GM12878 (cell line): ENCODE measurements around the gene WNK2. TPM values are rescaled to one million over a fixed set of nuclear protein-coding genes. Genes with fewer than 3 reads are reported as not detected.

Source experiments
- ATAC-seq: fragments of 200-7000 bp; cut with Tn5 transposase; 3 replicates; pipeline ENCODE4 v1.9.1; 2020; ENCODE audit warnings: mild to moderate bottlenecking, moderate library complexity
- BruUV-seq: library from RNA; stranded (reverse); fragments of 400-500 nt; replicated peaks from 2 replicates; lab custom pipeline; 2021; lab: Mats Ljungman, UMichigan
- CTCF ChIA-PET: fragments of 300-600 bp; sonication (Branson Sonifier 250); formaldehyde crosslinking; extraction: SDS; loops from one replicate; lab custom pipeline; 2021; ENCODE audit warnings: inconsistent platforms; lab: Yijun Ruan, JAX
- POLR2A ChIA-PET: fragments of 350-600 bp; formaldehyde crosslinking; extraction: SDS; loops from one replicate; lab custom pipeline; 2021; ENCODE audit warnings: inconsistent platforms; lab: Charles Lee
- RAD21 ChIA-PET: fragments of 300-600 bp; sonication (Branson Sonifier 250); formaldehyde crosslinking; loops from one replicate; lab custom pipeline; 2023; ENCODE audit warnings: antibody characterized with exemption; ENCODE audit not compliant: unreplicated experiment; lab: Charles Lee
- SMC1A ChIA-PET: fragments of 300-600 bp; sonication (Branson Sonifier 250); formaldehyde crosslinking; loops from one replicate; lab custom pipeline; 2023; ENCODE audit not compliant: unreplicated experiment, uncharacterized antibody; lab: Charles Lee
- DNase-seq: peaks from one replicate; pipeline ENCODE4 v3.0.0-alpha.2; 2011; ENCODE audit warnings: low read depth, low spot score
- FAIRE-seq: peaks from 3 replicates; lab custom pipeline; 2011; peaks lifted over from hg19 to GRCh38; lab: Jason Lieb, UNC
- H2AFZ ChIP-seq: 2 replicates; pipeline ENCODE4 v1.6.0; 2011; ENCODE audit warnings: low read depth, low read length, control low read depth; ENCODE audit not compliant: control insufficient read depth
- H3K27ac ChIP-seq: 2 replicates; pipeline ENCODE4 v1.5.1; 2011; ENCODE audit warnings: control low read depth; ENCODE audit not compliant: control insufficient read depth, insufficient read depth
- H3K27me3 ChIP-seq, 2 experiments: replicated peaks in 1 of 2; 2 replicates each; pipeline versions ENCODE4 v1.6.0 to v1.6.1; 2011; ENCODE audit warnings: low read length in 1 of 2; ENCODE audit not compliant: control insufficient read depth in 2 of 2, insufficient read depth in 2 of 2
- H3K36me3 ChIP-seq, 2 experiments: 2 replicates each; pipeline ENCODE4 v1.5.1; 2011; ENCODE audit warnings: low read length in 1 of 2; ENCODE audit not compliant: control insufficient read depth in 2 of 2, insufficient read depth in 2 of 2
- H3K4me1 ChIP-seq: 2 replicates; pipeline ENCODE4 v1.6.1; 2011; ENCODE audit warnings: mild to moderate bottlenecking, low read length, moderate library complexity, mixed read lengths; ENCODE audit not compliant: control insufficient read depth, insufficient read depth
- H3K4me2 ChIP-seq: 2 replicates; pipeline ENCODE4 v1.6.0; 2011; ENCODE audit warnings: control low read depth; ENCODE audit not compliant: control insufficient read depth, insufficient read depth
- H3K4me3 ChIP-seq: fragments of 200-600 bp; sonication (generic); 2 replicates; pipeline ENCODE4 v1.5.1; 2016
- H3K79me2 ChIP-seq: 2 replicates; pipeline ENCODE4 v1.6.0; 2011; ENCODE audit warnings: low read length; ENCODE audit not compliant: control insufficient read depth, insufficient read depth
- H3K9ac ChIP-seq: 2 replicates; pipeline ENCODE4 v1.8.0; 2011; ENCODE audit warnings: low read length, control low read depth, mixed read lengths; ENCODE audit not compliant: control insufficient read depth, insufficient read depth
- H3K9me3 ChIP-seq: replicated peaks from 3 replicates; pipeline ENCODE4 v1.5.1; 2011; ENCODE audit warnings: mild to moderate bottlenecking, low read length; ENCODE audit not compliant: control insufficient read depth, insufficient read depth
- H4K20me1 ChIP-seq: 2 replicates; pipeline ENCODE4 v1.6.0; 2011; ENCODE audit not compliant: control insufficient read depth, insufficient read depth
- ASH2L ChIP-seq: fragments of 300-600, 200-600 bp; sonication (generic); IDR thresholded peaks from 2 replicates; pipeline ENCODE4 v1.6.1; 2017; ENCODE audit warnings: low read depth, mild to moderate bottlenecking, borderline replicate concordance
- CHD4 ChIP-seq: fragments of 200-600 bp; sonication (generic); IDR thresholded peaks from 2 replicates; pipeline ENCODE4 v1.6.1; 2016; ENCODE audit warnings: mild to moderate bottlenecking
- E4F1 ChIP-seq: fragments of 450-650 bp; IDR thresholded peaks from 2 replicates; pipeline ENCODE4 v1.6.1; 2018; ENCODE audit warnings: borderline replicate concordance, mild to moderate bottlenecking; ENCODE audit not compliant: partially characterized antibody
- NFXL1 ChIP-seq: fragments of 450-650 bp; IDR thresholded peaks from 2 replicates; pipeline ENCODE4 v1.6.1; 2017; ENCODE audit warnings: antibody characterized with exemption, mild to moderate bottlenecking, borderline replicate concordance
- RUNX3 ChIP-seq: IDR thresholded peaks from 2 replicates; pipeline ENCODE4 v1.6.1; 2012; ENCODE audit warnings: low read length, inconsistent platforms
- ZNF274 ChIP-seq: IDR thresholded peaks from one replicate; pipeline ENCODE4 v1.8.0; 2011; ENCODE audit not compliant: insufficient read length, insufficient read depth
- WGBS: methylation state at CpG from one replicate; pipeline ENCODE4 v1.1.6; 2016; ENCODE audit warnings: low lambda C conversion rate; ENCODE audit not compliant: insufficient replicate concordance, insufficient coverage; ENCODE audit errors: missing lambda C conversion rate; 5-methylcytosine and 5-hydroxymethylcytosine counted together
- in situ Hi-C: fragments of 300-500 bp; cut with MboI; formaldehyde crosslinking; loops from 9 replicates; pipeline ENCODE4 v1.14.3; 2018; ENCODE audit warnings: mixed read lengths
- intact Hi-C: fragments of 100-400 bp; cut with micrococcal nuclease; formaldehyde crosslinking; loops from one replicate; pipeline ENCODE4 v1.14.2; 2022; ENCODE audit not compliant: unreplicated experiment
- polyA plus RNA-seq, 11 experiments: library from polyadenylated mRNA; depleted of rRNA in 4 of 11; unstranded in 6 of 11; stranded (reverse) in 5 of 11; fragments of >200 nt; fragmentation: Nextera tagmentation in 4 of 11; fragmentation: Illumina TruSeq in 1 of 11; extraction: Ambion mirVana in 4 of 11; extraction: Trizol in 1 of 11; gene quantifications; 1 replicate in 1 of 11; 2 replicates in 10 of 11; pipeline versions ENCODE4 v1.2.1 to v1.2.3, GENCODE V29; 2011 to 2016; ENCODE audit warnings: inconsistent platforms in 2 of 11, missing spikeins in 2 of 11, low read depth in 1 of 11
- total RNA-seq, 4 experiments: library from RNA; depleted of rRNA in 3 of 4; stranded (reverse); fragments of >200 nt in 3 of 4; fragmentation: Illumina TruSeq in 1 of 4; extraction: Trizol in 1 of 4; gene quantifications; 2 replicates each; pipeline versions ENCODE4 v1.2.1 to v1.2.3, GENCODE V29; 2013 to 2021
- TF ChIP-seq, protein P1 (sequence below): fragments of 450-650 bp; IDR thresholded peaks from 2 replicates; pipeline ENCODE4 v1.6.1; 2017; ENCODE audit warnings: low read depth, mild to moderate bottlenecking, moderate library complexity

The WNK2 gene
- total and polyA plus RNA-seq, 10 of the 15 experiments (the other 5 are each of a cell fraction or from before 2014, with no cell fraction given) = 0.15 TPM; not detected in 9

- Histone ChIP-seq H3K4me3 (no peak overlapping the region), H3K9me3 (no peaks in the 10 kb centered on the region), H3K4me1 (no peaks in the 10 kb centered on the region), H4K20me1 (no peaks in the 10 kb centered on the region; the same call in 1 of the 2 replicates), H3K79me2 (no peaks in the 10 kb centered on the region), H3K36me3 (no peaks in the 10 kb centered on the region), H2AFZ (no peak overlapping the region), H3K27me3 (peaks cover 0 to 1% of the 10 kb centered on the region in 2 experiments; a peak in 3 of 4 replicates), H3K27ac (no peak overlapping the region), H3K9ac (no peak overlapping the region), H3K4me2 (no peak overlapping the region)
- CTCF ChIA-PET = no interaction called here
- DNase-seq = no peak
- no TSS peak for BruUV-seq
- FAIRE-seq = no peak
- SMC1A ChIA-PET = no interaction called here
- no peak; the same call in 2 of the 3 replicates for ATAC-seq
- in situ Hi-C loops (no loop called here), intact Hi-C loops (no loop called here)
- WGBS = 4% methylated on average over 2 of the region's 2 CpGs
- POLR2A ChIA-PET = no interaction called here
- TF ChIP-seq ZNF274 (no peak), CHD4 (no peak), RUNX3 (0 out of 2 replicates have a peak, but pooled peaks have one; percentile 13)
- RAD21 ChIA-PET = no interaction called here
These were observed 53.6 kb downstream of the WNK2 start for GRCh38 chr9:93237540-93237939.

DNA sequence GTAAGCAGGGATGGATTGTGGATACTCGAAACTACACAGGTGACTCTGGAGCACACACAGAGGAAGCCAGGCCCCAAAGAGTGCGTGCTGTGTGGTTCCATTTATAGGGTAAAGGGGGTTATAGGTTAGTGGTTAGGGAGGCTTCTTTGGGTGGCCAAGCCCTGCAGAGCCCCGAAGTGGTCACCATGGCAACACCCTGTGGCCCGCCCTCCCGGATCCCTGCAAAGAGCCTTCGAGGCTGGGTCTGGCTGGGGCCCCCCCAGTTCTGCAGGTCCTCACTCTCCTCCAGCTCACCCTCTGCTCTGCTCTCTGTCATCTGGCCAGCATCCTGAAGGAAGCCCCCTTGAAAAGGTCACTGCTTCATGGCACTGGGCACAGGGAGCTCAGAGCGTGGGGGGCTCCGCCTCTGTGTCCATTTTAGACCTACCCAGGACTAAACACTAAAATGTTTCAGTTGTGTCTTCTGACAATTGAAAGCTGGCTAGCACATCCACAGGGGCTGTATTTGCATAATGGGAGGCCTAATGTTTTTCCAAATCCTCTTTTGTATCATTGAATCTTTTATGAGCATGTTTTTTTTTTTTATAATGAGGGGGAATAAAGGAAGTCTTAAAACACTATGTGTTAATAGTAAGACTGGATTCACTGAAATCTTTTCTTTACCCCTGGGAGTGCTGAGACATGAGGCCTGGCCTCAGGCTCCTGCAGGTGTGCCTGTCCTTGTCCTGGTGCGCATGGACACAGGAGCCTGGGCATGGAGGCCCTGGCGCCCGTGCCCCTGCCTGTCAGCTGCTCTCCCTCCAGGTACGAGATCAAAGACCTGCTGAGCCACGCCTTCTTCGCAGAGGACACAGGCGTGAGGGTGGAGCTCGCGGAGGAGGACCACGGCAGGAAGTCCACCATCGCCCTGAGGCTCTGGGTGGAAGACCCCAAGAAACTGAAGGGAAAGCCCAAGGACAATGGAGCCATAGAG lies 55.3 kb downstream of the WNK2 start:
- CTCF ChIA-PET = no interaction called here
- RAD21 ChIA-PET = no interaction called here
- no peak overlapping the region for H2AFZ ChIP-seq
- H3K4me1 ChIP-seq = no peaks in the 10 kb centered on the region
- DNase-seq = no peak
- H3K9ac ChIP-seq = no peak overlapping the region
- no peak overlapping the region for H3K4me3 ChIP-seq
- no peaks in the 10 kb centered on the region for H3K36me3 ChIP-seq
- H3K27ac ChIP-seq = no peak overlapping the region
- peaks cover 0 to 2% of the 10 kb centered on the region in 2 experiments; a peak in 3 of 4 replicates for H3K27me3 ChIP-seq
- 27% methylated on average over 15 of the region's 19 CpGs for WGBS
- intact Hi-C loops (no loop called here), in situ Hi-C loops (no loop called here)
- FAIRE-seq = no peak
- H3K4me2 ChIP-seq = no peak overlapping the region
- BruUV-seq = no TSS peak
- no peaks in the 10 kb centered on the region for H3K9me3 ChIP-seq
- no peak for ATAC-seq
- SMC1A ChIA-PET = no interaction called here
- POLR2A ChIA-PET = no interaction called here
- no peaks in the 10 kb centered on the region; the same call in 1 of the 2 replicates for H4K20me1 ChIP-seq
- H3K79me2 ChIP-seq = no peaks in the 10 kb centered on the region
- TF ChIP-seq ASH2L (no peak), E4F1 (no peak), NFXL1 (no peak)
- TF ChIP-seq, protein P1, sequence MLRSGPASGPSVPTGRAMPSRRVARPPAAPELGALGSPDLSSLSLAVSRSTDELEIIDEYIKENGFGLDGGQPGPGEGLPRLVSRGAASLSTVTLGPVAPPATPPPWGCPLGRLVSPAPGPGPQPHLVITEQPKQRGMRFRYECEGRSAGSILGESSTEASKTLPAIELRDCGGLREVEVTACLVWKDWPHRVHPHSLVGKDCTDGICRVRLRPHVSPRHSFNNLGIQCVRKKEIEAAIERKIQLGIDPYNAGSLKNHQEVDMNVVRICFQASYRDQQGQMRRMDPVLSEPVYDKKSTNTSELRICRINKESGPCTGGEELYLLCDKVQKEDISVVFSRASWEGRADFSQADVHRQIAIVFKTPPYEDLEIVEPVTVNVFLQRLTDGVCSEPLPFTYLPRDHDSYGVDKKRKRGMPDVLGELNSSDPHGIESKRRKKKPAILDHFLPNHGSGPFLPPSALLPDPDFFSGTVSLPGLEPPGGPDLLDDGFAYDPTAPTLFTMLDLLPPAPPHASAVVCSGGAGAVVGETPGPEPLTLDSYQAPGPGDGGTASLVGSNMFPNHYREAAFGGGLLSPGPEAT = no peak
